Stomach (tissue), 9 donors: ENCODE results near the gene HIGD1C. TPM values are rescaled to one million over a fixed set of nuclear protein-coding genes. Genes with fewer than 3 reads are reported as not detected.
A peak's percentile ranks its signal among the peaks of the same experiment; 100 is the strongest.
"Not testable (repeated sequence)": the region's sequence is repeated elsewhere in the genome, so short reads cannot be mapped to it uniquely, and the experiment has no call there.

ENCODE experiments used
- DNase-seq, 2 donors: peaks; one replicate each; pipeline versions ENCODE4 v3.0.0 to v3.0.0-alpha.2; 2013 to 2019
- H3K27ac ChIP-seq, 5 donors: fragments of 200-600 bp in 4 of 5; sonication (generic) in 4 of 5; one replicate each; pipeline ENCODE4 v1.5.1; 2013 to 2019; ENCODE audit warnings: mild to moderate bottlenecking in 1 of 5, moderate library complexity in 1 of 5
- H3K27me3 ChIP-seq, 3 donors: fragments of 200-600 bp; sonication (generic); one replicate each; pipeline ENCODE4 v1.5.1; 2017 to 2019; ENCODE audit warnings: mixed run types in 1 of 3
- H3K36me3 ChIP-seq, 4 donors: fragments of 200-600 bp; sonication (generic); 1 replicate in 3 of 4; 2 replicates in 1 of 4; pipeline ENCODE4 v1.5.1; 2016 to 2019
- H3K4me1 ChIP-seq, 4 donors: fragments of 200-600 bp; sonication (generic); one replicate each; pipeline ENCODE4 v1.5.1; 2016 to 2019
- H3K4me3 ChIP-seq, 4 donors: fragments of 200-600 bp; sonication (generic) in 3 of 4; one replicate each; pipeline ENCODE4 v1.5.1; 2016 to 2019; ENCODE audit warnings: mild to moderate bottlenecking in 1 of 4
- H3K9me3 ChIP-seq, 4 donors: fragments of 200-600 bp; sonication (generic); one replicate each; pipeline ENCODE4 v1.5.1; 2016 to 2019
- CTCF ChIP-seq, 7 experiments: fragments of 450-650 bp in 4 of 7; fragments of 200-600 bp in 3 of 7; sonication (generic) in 3 of 7; IDR thresholded peaks; one replicate each; pipeline ENCODE4 v1.5.1; 2016 to 2019; ENCODE audit warnings: antibody characterized with exemption in 7 of 7, control low read depth in 2 of 7, mild to moderate bottlenecking in 1 of 7
- EP300 ChIP-seq: sonication (generic); formaldehyde crosslinking; IDR thresholded peaks from one replicate; pipeline ENCODE4 v1.6.1; 2017; ENCODE audit warnings: antibody characterized with exemption
- POLR2A ChIP-seq, 4 donors: fragments of 450-650 bp; IDR thresholded peaks; one replicate each; pipeline ENCODE4 v1.6.1; 2016; ENCODE audit warnings: antibody characterized with exemption in 4 of 4, control low read depth in 2 of 4, mild to moderate bottlenecking in 1 of 4, moderate library complexity in 1 of 4
- POLR2AphosphoS5 ChIP-seq, 3 donors: sonication (generic); formaldehyde crosslinking; IDR thresholded peaks; one replicate each; pipeline ENCODE4 v1.6.1; 2016; ENCODE audit warnings: antibody characterized with exemption in 3 of 3
- WGBS, 5 donors: extraction: QIAGEN DNeasy Blood & Tissue Kit in 3 of 5; methylation state at CpG; one replicate each; pipeline versions ENCODE4 v1.1.5 to v1.1.7; 2013 to 2018; 5-methylcytosine and 5-hydroxymethylcytosine counted together
- intact Hi-C: fragments of 100-400 bp; cut with DNase I; formaldehyde crosslinking; loops from one replicate; pipeline ENCODE4 v1.15.1; 2023; ENCODE audit warnings: low total_unique reads
- polyA plus RNA-seq, 3 donors: library from polyadenylated mRNA; stranded (reverse); fragments of 200-250 nt; gene quantifications; one replicate each; pipeline ENCODE4 v1.2.3, GENCODE V29; 2013
- total RNA-seq, 5 donors: library from RNA; depleted of rRNA; stranded (reverse); fragments of >200 nt; gene quantifications; one replicate each; pipeline versions ENCODE4 v1.1.0 to v1.2.3, GENCODE V29; 2014 to 2016
- donor health status: healthy with polysubstance abuse.
- donor health status: Bipolar disorder and iron deficiency.
- donor health status: healthy.

Gene HIGD1C
- total and polyA plus RNA-seq, 8 donors: not detected

DNA sequence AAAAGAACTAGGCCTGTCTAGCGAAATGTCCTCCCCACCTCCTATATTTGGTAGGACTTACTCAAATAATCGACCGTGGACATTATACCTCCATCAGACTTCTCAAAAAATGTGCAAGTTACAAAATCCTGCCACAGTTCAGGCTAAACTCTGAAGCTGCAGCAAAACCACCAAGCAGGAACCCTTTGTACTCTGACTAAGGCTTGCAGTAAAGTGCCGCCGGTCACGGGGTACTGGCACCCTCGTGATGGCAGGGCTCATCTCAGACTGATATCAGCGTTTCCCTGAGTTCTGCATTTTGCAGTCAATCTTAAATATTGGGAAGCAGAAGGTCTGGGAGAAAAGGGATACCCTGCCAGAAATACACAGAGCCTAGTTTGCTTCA, 56.7 kb downstream of the HIGD1C start:
- TF ChIP-seq POLR2AphosphoS5 (IDR thresholded peaks at IDR 0.05) (peak in 1 of 3 donors; percentile 24), CTCF (IDR thresholded peaks at IDR 0.05) (no peak), EP300 (no peak), POLR2A (IDR thresholded peaks at IDR 0.05) (no peak)
- DNase-seq: peak; percentile 42 to 57
- Histone ChIP-seq H3K9me3 (no peaks in the 10 kb centered on the region), H3K36me3 (peaks cover 13 to 44% (median 41%) of the 10 kb centered on the region in 4 donors), H3K27me3 (no peaks in the 10 kb centered on the region), H3K27ac (peak overlapping the region in 3 of 5 donors; percentile 7 to 67 (median 55)), H3K4me3 (no peak overlapping the region), H3K4me1 (peaks cover 14 to 50% (median 28%) of the 10 kb centered on the region in 4 donors)
- intact Hi-C loops: no loop called here
- WGBS, 5 donors: 52 to 60% (median 57%) methylated on average over 8 of the region's 8 CpGs

DNA sequence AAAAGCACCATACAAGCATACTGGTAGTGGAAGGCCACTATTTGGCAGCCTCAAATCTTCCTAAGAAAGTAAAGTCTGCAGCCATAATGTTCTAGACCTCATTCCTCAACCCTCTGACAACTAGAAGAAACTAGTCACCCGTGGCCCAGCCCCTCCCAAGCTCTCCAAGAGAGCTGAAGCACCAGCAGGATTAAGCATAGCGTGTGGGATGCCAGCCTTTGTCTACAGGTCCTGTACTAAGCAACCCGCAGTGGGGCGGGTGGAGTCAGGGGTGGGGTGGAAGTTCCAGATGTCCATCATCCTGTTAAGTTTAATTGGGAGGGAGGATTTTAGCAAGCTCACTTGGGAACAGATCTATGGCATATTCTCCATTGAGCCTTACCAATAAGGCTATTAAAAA, 59.6 kb downstream of the HIGD1C start:
- no peak for DNase-seq
- intact Hi-C loops: no loop called here
- H3K4me3 ChIP-seq: no peak overlapping the region
- no peak for TF ChIP-seq POLR2AphosphoS5 (IDR thresholded peaks at IDR 0.05)
- TF ChIP-seq CTCF (IDR thresholded peaks at IDR 0.05): no peak
- no peak for TF ChIP-seq POLR2A (IDR thresholded peaks at IDR 0.05)
- TF ChIP-seq EP300: no peak
- H3K36me3 ChIP-seq: peaks cover 4 to 16% (median 15%) of the 10 kb centered on the region in 4 donors
- peaks cover 9 to 59% (median 29%) of the 10 kb centered on the region in 4 donors for H3K4me1 ChIP-seq
- WGBS, 5 donors: 33 to 79% (median 72%) methylated on average over 1 to 4 of the region's 4 CpGs
- H3K27me3 ChIP-seq: no peaks in the 10 kb centered on the region
- no peaks in the 10 kb centered on the region for H3K9me3 ChIP-seq
- H3K27ac ChIP-seq: no peak overlapping the region

- intact Hi-C loops: no loop called here
- WGBS, 5 donors: 37 to 65% (median 58%) methylated on average over 5 of the region's 5 CpGs
- H3K27me3 ChIP-seq: no peaks in the 10 kb centered on the region
- H3K4me3 ChIP-seq: no peak overlapping the region
- no peak for DNase-seq
- peaks cover 3 to 8% (median 8%) of the 10 kb centered on the region in 4 donors for H3K36me3 ChIP-seq
- TF ChIP-seq POLR2AphosphoS5 (IDR thresholded peaks at IDR 0.05): peak in 1 of 3 donors; percentile 15
- TF ChIP-seq CTCF (IDR thresholded peaks at IDR 0.05): no peak
- no peak for TF ChIP-seq POLR2A (IDR thresholded peaks at IDR 0.05)
- no peaks in the 10 kb centered on the region for H3K9me3 ChIP-seq
- peaks cover 9 to 66% (median 32%) of the 10 kb centered on the region in 4 donors for H3K4me1 ChIP-seq
- H3K27ac ChIP-seq: peak overlapping the region in 2 of 5 donors; percentile 42 to 65
Measured at GRCh38 chr12:51012570-51013236, 60.4 kb downstream of the HIGD1C start.

DNA sequence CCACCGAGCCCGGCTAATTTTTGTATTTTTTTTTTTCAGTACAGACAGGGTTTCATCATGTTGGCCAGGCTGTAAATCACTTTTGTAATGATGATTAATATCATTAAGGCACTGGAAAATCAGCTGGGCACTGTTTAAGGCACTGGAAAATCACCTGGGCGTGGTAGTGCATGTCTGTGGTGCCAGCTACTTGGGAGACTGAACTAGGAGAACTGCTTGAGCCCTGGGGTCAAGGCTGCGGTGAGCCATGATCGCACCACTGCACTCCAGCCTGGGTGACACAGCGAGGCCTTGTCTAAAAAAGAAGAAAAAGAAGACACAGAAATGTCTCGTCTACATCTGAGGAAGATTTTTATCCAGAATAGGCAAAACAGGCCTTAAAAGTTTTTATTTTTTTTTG, 61.1 kb downstream of the HIGD1C start:
- DNase-seq: no peak
- Histone ChIP-seq H3K27ac (peak overlapping the region in 2 of 5 donors; percentile 42 to 65), H3K36me3 (peaks cover 0 to under 1% (median under 1%) of the 10 kb centered on the region in 4 donors), H3K27me3 (no peaks in the 10 kb centered on the region), H3K4me3 (no peak overlapping the region), H3K9me3 (no peaks in the 10 kb centered on the region), H3K4me1 (peaks cover 9 to 65% (median 35%) of the 10 kb centered on the region in 4 donors)
- no peak for TF ChIP-seq POLR2AphosphoS5 (IDR thresholded peaks at IDR 0.05)
- no peak for TF ChIP-seq POLR2A (IDR thresholded peaks at IDR 0.05)
- TF ChIP-seq CTCF (IDR thresholded peaks at IDR 0.05): no peak
- TF ChIP-seq EP300: no peak
- intact Hi-C loops: no loop called here
- WGBS, 5 donors: 87 to 90% (median 89%) methylated on average over 7 of the region's 7 CpGs

- H3K36me3 ChIP-seq, DNase-seq, H3K4me3 ChIP-seq, H3K27ac ChIP-seq, H3K27me3 ChIP-seq, intact Hi-C loops, H3K9me3 ChIP-seq: not testable (repeated sequence)
- H3K4me1 ChIP-seq: peaks cover 9 to 55% (median 30%) of the 10 kb centered on the region in 4 donors
- 84 to 89% (median 86%) methylated on average over 9 of the region's 9 CpGs for WGBS, 5 donors
Measured at GRCh38 chr12:51014467-51014866, 62.1 kb downstream of the HIGD1C start.
